Dermis microvascular lymphatic vessel endothelial cell (primary cell): ENCODE results near the gene RPL7A. TPM values are rescaled to one million over a fixed set of nuclear protein-coding genes. Genes with fewer than 3 reads are reported as not detected.
A peak's percentile ranks its signal among the peaks of the same experiment; 100 is the strongest.
"Not testable (repeated sequence)": the region's sequence is repeated elsewhere in the genome, so short reads cannot be mapped to it uniquely, and the experiment has no call there.

Source experiments
- DNase-seq, 2 donors: peaks; one replicate each; pipeline versions ENCODE4 v3.0.0 to v3.0.0-alpha.2; 2010; ENCODE audit warnings: low read depth in 2 of 2
- total RNA-seq: library from RNA; depleted of rRNA; stranded (reverse); fragments of >200 nt; gene quantifications from 2 replicates; pipeline ENCODE4 v1.2.1, GENCODE V29; 2014

The RPL7A gene
- total RNA-seq = 1,768 and 1,981 TPM in 2 replicates

GRCh38 chr9:133347985-133348717, at the start of gene RPL7A, which contains the start of gene MED22:
Gene RPL7A, plus strand, starts transcription at chr9:133348218. Its CDS starts 26 bp downstream, at chr9:133348244.
Gene MED22, minus strand, starts transcription at chr9:133348131. Its CDS starts 1,469 bp downstream, at chr9:133346662.
- DNase-seq = peak; percentile 95 to 97

GRCh38 chr9:133299996-133300395, 48.0 kb upstream of the RPL7A start:
- DNase-seq = not testable (repeated sequence)

- DNase-seq = no peak
Measured at GRCh38 chr9:133301253-133302230, 46.5 kb upstream of the RPL7A start.

- DNase-seq = no peak
Measured at GRCh38 chr9:133303266-133304157, 44.5 kb upstream of the RPL7A start.

- DNase-seq = no peak
Measured at GRCh38 chr9:133304158-133304470, 43.9 kb upstream of the RPL7A start.

GRCh38 chr9:133304477-133305377, 43.3 kb upstream of the RPL7A start:
- no peak for DNase-seq

- DNase-seq = no peak
Measured at GRCh38 chr9:133305731-133306130, 42.3 kb upstream of the RPL7A start.

- peak in 1 of 2 donors; percentile 50 for DNase-seq
Measured at GRCh38 chr9:133306242-133307204, 41.5 kb upstream of the RPL7A start.

- DNase-seq = no peak
Measured at GRCh38 chr9:133307301-133307700, 40.7 kb upstream of the RPL7A start.

- no peak for DNase-seq
Measured at GRCh38 chr9:133309608-133310007, 38.4 kb upstream of the RPL7A start.

- no peak for DNase-seq
Measured at GRCh38 chr9:133315997-133316396, 32.0 kb upstream of the RPL7A start.

- not testable (repeated sequence) for DNase-seq
Measured at GRCh38 chr9:133317551-133317950, 30.5 kb upstream of the RPL7A start.

- DNase-seq = no peak
Measured at GRCh38 chr9:133320421-133320881, 27.6 kb upstream of the RPL7A start.

- no peak for DNase-seq
Measured at GRCh38 chr9:133321411-133321935, 26.5 kb upstream of the RPL7A start.

- no peak for DNase-seq
Measured at GRCh38 chr9:133322701-133323100, 25.3 kb upstream of the RPL7A start.

GRCh38 chr9:133323211-133323610, 24.8 kb upstream of the RPL7A start:
- no peak for DNase-seq

- DNase-seq = no peak
Measured at GRCh38 chr9:133323991-133324703, 23.9 kb upstream of the RPL7A start.

- DNase-seq = not testable (repeated sequence)
Measured at GRCh38 chr9:133327021-133327420, 21.0 kb upstream of the RPL7A start.
